Activated CD4-positive, alpha-beta T cell treated with anti-CD3 and anti-CD28 coated beads, Interleukin-2, amount 50 U/mL, for 4 hours (primary cell): ENCODE data around the gene PKIB.
"Not testable (repeated sequence)": the region's sequence is repeated elsewhere in the genome, so short reads cannot be mapped to it uniquely, and the experiment has no call there.

Experiments
- DNase-seq, 2 experiments: peaks; one replicate each; pipeline ENCODE4 v3.0.0-alpha.2; 2020

Gene PKIB, protein sequence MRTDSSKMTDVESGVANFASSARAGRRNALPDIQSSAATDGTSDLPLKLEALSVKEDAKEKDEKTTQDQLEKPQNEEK

GRCh38 chr6:122609881-122610689 lies at the start of gene PKIB:
Gene PKIB (plus strand): TSS chr6:122610405. CDS start chr6:122717795, 107,390 bp downstream.
- DNase-seq, result peak; percentile 6 to 15

DNA sequence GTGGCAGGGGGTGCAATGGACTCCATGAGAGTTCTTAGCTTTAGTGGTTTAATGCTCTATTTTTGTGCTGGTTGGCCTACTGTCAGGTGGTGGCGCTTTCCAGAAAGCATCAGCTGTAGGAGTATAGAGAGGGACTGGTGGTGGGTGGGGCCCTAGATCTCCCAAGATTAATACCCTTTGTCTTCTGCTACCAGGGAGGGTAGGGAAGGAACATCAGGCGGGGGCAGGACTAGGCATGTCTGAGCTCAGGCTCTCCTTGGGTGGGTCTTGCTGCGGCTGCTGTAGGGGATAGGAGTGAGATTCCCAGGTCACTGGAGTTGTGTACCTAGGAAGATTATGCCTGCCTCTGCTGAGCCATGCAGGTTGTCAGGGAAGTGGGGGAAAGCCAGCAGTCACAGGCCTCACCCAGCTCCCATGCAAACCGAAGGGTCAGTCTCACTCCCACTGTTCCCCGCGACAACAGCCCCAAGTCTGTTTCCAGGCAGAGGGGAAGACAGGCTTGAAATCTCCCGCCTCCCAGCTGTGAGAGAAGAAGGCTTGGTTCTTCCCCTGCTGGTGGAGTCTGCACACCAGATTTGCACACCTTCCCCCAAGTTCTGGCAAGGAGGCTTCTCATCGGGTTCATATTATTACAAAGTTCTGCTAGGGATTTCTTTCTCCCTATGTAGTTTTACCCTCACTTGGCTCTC lies 46.7 kb upstream of the PKIB start:
- DNase-seq, result no peak

DNA sequence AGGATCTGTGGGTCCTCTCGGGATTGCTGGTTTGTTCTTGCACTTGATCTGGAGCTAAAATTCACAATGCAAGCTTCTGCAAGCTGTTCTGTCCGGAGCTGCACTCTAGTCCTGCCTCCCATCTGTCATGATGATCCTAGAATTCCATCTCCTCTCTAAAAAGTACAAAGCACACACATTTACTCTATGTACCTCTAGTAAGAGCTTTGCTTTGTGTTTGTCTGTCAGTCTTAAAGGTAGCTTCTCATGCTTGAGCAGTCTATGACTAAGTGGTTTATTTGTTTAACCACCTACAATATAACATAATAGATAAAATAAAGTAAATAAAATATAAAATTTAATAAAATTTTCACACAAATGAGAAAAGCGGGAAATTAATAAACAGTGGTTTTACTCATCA lies 46.0 kb upstream of the PKIB start:
- no peak for DNase-seq

DNA sequence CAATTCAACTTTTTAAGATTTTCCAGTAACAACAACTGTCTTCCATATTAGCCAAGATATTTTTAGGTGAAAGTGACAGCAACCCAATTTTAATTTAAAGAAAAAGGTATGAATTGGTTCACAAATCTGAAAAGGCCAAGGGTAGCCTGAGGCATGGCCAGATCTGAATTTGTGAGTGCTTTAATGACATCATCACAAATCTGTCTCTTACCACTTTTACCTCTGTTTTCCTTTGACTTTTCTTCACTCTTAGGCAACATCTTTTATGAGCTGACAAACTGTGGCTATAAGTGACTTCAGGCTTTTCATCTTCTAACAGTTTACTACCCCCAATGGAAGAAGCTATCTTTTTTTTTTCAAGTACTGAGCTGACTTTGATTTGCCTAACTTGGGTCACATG lies 44.5 kb upstream of the PKIB start:
- DNase-seq, result no peak

DNA sequence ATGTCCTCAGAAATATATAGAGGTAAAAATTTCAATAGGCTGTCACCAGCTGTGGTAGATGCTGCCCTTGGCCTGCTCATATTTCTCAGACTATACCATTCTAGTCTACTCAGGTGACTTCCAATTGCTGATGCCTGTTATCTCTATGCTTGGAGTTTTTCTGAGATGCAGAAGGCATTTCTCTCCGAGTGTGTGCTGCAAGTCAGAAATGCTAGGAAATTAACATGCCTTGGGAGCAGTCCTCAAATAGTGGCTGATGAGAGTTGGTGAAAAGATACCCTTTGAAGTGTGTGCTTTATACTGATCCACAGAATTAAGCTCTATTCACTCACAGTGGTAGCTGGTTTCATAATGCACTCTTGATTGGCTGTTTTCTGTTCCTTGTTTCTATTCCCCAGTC lies 43.2 kb upstream of the PKIB start:
- DNase-seq, result no peak

GRCh38 chr6:122568350-122568749 lies 41.9 kb upstream of the PKIB start:
- DNase-seq, result no peak

DNA sequence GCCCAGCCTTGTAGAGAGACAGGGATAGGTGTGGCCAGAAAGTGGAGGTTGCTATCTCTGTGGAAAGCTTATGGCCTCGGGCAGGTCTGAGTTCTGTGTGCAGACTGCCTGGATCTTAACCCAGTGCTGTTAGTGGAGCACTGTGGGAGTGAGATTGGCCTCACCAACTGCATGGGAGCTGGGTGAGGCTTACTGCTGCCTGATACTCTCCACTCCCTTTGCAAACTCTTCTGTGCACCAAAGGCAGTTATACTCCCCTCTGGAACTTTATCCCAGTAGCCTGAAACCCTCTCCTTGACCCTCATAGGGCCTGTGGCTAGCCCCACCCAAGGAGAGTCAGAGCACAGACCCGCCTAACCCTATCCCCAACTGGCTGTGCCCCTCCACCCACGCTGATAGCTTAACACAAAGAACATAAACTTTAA lies 41.4 kb upstream of the PKIB start:
- no peak for DNase-seq

DNA sequence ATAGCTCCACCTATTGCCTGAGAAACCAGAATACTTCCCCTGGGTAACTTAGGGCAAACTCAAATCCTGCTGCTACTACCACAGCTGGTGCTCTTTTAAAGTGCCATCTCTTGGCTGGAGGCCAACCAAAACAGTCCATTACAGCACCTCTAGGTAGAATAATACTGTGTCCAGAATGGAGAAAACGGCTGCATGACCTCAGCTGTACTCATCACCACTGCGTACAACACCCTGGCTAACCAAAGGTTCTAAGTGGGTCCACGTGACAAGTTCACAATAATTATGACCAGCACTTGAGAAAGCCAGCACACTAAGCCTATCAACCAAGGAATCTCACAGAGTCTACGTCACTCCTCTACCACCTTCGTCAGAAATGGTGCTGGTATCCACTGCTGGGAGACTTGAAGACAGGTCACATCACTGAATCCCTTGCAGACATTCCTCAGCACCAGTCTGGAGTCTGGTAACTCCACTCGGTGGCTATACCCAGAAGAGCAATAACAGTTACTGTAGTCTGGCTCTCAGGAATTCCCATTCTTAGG lies 40.9 kb upstream of the PKIB start:
- no peak for DNase-seq

DNA sequence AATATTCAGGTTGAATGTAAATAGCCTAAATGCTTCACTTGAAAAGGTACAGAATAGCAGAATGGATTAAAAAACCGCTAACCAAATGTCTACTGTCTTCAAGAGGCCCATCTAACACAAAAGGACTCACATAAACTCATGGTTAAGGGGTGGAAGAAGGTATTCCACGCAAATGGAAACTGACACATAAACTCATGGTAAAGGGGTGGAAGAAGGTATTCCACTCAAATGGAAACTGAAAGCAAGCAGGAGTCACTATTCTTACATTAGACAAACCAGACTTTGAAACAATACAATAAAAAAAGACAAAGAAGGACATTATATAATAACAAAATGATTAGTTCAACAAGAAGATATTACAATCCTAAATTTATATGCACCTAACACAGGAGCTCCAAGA lies 38.3 kb upstream of the PKIB start:
- DNase-seq, result no peak

DNA sequence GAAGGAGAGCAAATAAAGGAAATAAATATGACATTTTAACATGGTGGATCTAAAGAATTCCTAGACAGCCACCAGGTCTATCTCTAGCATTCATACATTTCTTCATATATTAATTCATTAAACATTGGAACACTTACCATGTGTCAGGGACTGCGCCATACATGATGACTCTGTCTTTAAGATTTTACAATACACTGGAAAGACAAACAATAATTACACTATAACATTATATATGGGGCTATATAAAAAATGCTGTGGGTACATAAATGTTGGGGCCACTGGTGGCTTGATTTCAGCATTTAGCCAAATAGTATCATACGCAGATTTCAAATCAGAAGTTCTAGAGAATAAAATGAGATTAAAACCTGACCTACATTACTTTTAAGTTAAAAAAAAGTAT lies 33.3 kb upstream of the PKIB start:
- no peak for DNase-seq

GRCh38 chr6:122578961-122579360 lies 31.2 kb upstream of the PKIB start:
- no peak for DNase-seq

- DNase-seq, result no peak
Measured at GRCh38 chr6:122580737-122581136, 29.5 kb upstream of the PKIB start.

DNA sequence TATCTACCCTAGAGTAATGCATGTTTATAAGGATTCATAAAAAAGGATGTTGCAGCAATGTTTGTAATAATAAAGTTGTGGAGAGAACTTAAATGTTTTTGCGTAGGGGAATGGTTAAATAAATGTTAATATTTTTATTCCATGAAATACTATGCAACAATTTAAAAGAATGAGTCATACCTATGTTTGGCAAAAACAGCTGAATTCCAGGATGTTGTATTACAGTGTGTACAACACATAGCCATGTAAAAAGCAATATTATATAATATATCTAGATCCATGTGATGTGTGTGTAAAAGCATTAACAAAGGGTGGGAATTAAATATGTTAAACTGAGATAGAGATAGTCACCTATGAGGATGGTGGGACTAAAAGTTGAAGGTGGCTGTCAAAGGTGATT lies 21.1 kb upstream of the PKIB start:
- DNase-seq, result no peak

GRCh38 chr6:122598295-122598694 lies 11.9 kb upstream of the PKIB start:
- DNase-seq, result not testable (repeated sequence)

DNA sequence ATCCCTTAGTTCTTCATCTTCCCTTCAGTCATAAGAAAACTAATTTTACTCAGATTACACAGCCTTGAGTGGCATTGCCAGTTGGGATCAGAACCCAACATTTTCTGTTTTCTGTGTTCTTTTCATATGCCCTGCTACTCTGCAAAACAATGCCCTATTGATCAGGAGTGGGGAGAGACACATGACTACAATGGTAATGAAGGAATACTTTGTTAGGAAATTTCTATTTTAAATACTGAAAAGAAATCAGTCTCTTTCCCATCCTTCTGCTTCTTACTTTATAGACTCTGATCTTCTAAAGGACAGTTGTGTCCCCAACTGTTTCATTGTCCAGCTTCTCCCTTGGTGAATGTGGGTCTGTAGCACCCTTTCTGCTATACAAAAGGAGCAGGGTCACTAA lies 5.5 kb upstream of the PKIB start:
- no peak for DNase-seq

- no peak for DNase-seq
Measured at GRCh38 chr6:122610690-122611455, 668 bp downstream of the PKIB start.

- no peak for DNase-seq
Measured at GRCh38 chr6:122612838-122613237, 2.6 kb downstream of the PKIB start.

GRCh38 chr6:122614303-122614702 lies 4.1 kb downstream of the PKIB start:
- no peak for DNase-seq

DNA sequence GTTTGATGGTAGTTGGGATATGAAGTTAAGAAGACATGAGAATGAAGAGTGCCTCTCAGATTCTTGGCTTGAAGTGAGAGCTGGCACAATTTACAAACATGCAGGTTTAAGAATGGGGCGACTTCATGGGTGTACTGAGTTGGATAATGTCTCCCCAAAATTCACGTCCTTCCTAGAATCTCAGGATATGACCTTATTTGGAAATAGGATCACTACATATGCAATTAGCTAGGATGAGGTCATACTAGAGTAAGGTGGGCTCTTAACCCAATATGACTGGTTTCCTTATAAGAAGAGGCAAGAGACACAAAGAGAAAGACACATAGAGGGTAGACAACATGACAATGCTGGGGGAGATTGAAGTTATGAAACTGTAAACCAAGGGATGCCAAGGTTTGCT lies 5.2 kb downstream of the PKIB start:
- no peak for DNase-seq

DNA sequence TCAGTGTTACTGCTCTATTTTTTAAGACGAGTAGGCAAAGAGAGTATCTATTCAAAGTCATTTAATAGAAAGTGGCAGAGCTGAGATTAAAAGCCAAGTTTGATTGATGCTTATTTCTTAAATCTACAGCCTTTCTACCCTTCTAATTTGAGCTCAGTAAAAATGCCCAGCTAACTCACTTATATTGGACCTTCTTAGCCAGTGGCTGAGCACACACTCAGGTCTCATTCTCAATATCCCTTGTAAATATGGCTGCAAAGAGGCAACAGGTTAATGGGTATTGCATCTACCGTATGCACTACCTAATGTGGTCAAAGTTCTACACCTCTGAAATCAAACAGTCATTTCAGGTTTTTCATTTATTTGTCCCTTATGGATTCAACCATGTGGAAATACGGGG lies 6.7 kb downstream of the PKIB start:
- DNase-seq, result no peak

DNA sequence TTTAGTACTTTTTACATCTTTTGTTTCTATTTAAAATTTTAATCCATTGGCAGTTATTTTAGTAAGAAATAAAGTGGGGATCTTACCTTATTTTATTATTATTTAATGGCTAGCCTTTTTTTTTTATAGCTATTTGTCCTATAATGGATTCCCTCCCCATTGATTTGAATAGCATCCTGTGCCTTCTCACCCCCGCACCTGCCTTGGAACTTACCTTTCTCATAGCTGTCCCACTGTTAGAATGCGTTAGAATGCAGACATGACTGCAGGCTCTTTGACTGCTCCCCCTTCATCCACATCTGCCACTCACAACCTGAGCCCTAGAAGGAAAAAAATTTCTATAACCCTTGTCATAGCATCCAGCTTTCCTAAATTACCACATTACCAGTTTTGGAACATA lies 9.1 kb downstream of the PKIB start:
- DNase-seq, result no peak

GRCh38 chr6:122620428-122620827 lies 10.2 kb downstream of the PKIB start:
- DNase-seq, result no peak

DNA sequence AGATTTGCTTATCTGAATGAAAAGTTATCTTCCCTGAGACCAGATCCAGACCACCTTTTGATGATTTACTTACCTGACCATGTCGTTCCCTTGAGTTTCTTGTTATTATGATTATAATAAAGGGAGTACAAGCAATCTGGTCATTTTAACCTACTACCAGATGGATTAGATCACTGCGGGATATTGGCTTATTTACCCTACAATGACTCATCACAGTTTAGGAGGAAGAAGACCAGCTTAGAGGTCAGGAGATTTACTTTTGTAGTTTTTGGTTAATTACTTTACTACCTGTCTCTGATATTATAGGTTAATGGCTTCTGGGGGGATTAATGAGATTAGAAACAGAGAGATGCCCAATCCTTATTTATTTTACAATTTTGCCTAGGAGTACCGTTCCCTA lies 10.7 kb downstream of the PKIB start:
- no peak for DNase-seq
